ENCODE data around the gene CISD3.
"Not testable (repeated sequence)": the region's sequence is repeated elsewhere in the genome, so short reads cannot be mapped to it uniquely, and the experiment has no call there.

The CISD3 gene

DNA sequence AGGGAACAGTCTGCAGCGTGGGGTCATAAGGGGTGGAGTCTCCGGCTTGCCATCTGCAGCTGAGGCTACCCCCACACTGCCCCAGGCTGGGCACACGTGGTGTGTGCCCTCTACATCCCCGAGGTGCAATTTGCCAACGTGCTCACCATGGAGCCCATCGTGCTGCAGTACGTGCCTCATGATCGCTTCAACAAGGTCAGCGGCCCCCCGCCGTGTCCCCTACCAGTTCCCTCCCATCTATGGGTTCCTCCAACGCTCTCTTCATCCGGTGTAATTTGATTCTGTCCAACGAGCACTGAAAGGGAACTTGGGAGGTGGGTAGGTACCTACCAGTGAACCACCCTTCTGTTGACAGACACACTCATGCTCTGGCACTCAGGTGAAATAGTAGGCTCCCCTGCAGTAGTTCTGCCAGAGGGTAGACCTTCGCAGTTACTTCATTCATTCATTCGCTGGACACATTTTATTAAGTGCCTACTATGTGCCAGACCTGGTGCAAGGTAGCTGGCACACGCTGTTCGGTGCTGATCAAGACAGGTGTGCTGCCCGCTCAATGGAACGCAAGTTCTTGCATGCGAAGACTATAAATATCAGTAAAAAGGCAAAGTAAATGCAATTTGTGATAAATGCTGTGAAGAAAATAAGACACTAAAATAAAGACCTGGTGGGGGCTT lies 22.3 kb upstream of the CISD3 start:
- no peak for DNase-seq (ENCODE audit: low read depth in 1 of 2, low spot score in 1 of 2)

GRCh38 chr17:38709104-38709820 lies 20.9 kb upstream of the CISD3 start:
- no peak for DNase-seq (ENCODE audit: low read depth in 1 of 2, low spot score in 1 of 2)

DNA sequence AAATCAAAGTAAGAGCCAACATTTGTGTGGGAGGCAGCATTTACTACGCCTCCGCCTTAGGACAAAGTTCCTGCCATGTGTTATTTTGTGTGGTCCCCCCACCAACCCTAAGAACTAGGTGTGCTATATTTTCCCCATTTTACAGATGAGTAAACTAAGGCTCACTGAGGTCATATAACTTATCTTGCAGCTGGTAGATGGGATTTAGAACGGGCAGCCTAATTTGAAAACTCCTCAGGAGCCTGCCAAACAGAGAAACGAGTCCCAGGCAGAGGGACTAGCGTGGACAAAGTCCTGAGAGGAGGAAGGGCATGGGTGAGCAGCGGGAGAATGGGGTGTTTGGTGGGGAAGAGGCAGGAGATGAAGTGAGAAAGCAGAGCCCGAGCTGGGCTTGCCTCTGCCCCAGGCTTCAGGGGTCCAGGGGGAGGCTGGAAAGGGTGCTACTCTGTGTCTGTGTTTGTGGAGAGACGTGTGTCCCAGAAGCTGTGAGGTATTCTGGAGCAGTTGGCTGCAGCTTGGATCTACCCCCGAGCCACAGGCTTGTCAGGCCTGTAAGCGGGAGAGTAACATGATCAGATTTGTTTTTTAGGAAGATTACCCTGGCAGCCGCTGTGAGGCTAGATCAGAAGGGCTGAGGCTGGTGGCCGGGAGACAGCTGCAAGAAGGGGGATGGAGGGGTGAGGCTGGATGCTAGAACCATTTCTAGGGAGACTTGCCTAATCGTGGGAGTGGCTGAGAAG lies 20.1 kb upstream of the CISD3 start:
- DNase-seq (ENCODE audit: low read depth in 1 of 2, low spot score in 1 of 2): no peak

DNA sequence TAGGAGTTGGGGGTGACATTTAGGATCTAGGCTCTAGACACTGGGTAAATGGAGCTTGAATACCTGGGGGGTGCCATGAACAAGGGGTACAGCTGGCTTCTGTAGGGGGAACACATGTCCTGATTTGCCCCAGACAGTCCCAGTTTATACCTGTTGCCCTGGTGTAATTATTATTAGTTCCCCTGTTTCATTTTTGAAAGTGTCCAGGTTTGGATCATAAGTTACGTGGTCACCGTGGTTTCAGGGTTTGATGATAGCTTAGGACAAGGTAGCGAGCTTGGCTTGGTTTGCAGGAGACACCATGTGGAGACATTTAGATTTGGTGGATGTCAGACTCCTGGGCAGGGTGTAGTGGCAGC lies 19.6 kb upstream of the CISD3 start:
- no peak for DNase-seq (ENCODE audit: low read depth in 1 of 2, low spot score in 1 of 2)

GRCh38 chr17:38710985-38711384 lies 19.2 kb upstream of the CISD3 start:
- no peak for DNase-seq (ENCODE audit: low read depth in 1 of 2, low spot score in 1 of 2)

DNA sequence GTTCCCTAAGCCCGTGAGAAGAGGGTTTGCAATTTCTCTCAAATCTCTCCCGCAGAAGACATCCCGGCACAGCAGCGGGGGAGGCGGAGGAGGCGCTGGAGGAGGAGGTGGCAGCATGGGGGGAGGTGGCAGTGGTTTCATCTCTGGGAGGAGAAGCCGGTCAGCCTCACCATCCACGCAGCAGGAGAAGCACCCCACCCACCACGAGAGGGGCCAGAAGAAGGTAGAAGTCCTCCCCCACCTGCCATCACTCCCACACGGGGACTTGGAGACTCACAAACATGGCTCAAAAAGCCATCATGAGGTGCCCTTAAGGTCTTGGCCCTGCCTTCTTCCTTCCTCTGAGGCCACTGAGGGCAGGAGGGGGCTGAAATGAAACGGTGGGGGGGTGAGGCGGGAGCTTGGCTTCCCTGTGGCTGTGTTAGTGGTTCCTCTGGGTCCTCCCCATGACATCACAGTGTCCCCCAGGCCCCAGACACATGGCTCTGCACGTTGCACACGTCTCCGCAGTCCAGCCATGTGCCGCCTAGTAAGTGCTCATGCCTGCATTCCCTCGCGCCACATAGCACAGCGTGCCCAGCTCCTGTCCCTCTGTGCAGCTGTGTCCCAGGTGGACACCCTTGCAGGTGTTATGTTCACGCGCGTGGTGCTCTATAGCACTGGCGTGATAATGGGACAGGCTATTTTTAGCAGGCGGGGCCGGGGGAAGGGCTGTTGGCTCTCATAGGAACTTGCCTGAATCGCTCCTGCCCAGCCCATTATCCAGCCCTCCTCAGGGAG lies 18.2 kb upstream of the CISD3 start:
- no peak for DNase-seq (ENCODE audit: low read depth in 1 of 2, low spot score in 1 of 2)

GRCh38 chr17:38712593-38712992 lies 17.5 kb upstream of the CISD3 start:
- no peak for DNase-seq (ENCODE audit: low read depth in 1 of 2, low spot score in 1 of 2)

GRCh38 chr17:38713456-38714075 lies 16.6 kb upstream of the CISD3 start:
- no peak for DNase-seq (ENCODE audit: low read depth in 1 of 2, low spot score in 1 of 2)

DNA sequence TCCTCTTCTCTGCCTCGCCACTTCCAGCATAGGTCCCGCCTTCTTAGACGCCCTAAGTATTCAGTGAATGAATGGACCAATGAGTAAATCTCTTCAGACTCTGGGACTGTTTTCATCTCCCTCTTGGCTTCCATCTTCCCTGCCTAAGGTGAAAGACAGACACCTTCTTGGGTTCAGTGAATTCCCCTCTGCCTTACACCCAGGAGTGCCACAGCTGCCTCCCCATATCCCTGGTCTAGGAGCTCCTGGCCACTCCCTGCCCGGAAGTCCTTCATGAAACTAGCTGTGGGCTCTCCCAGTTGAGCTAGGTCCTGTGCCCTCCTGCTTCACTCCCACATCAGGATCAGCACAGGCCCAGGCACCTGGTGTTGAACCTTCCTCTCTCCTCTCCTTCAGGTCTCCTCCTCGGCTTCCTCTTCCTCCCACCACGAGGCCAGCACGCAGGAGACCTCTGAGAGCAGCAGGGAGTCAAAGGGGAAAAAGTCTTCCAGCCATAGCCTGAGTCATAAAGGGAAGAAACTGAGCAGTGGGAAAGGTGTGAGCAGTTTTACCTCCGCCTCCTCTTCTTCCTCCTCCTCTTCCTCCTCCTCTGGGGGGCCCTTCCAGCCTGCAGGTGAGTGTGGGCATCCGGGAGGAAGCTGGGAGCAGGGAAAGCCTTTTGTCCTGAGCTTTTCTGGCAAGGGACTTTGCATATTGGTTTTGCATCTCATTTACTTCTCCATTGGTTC lies 14.8 kb upstream of the CISD3 start:
- DNase-seq (ENCODE audit: low read depth in 1 of 2, low spot score in 1 of 2): no peak

- no peak for DNase-seq (ENCODE audit: low read depth in 1 of 2, low spot score in 1 of 2)
Measured at GRCh38 chr17:38716368-38717005, 13.7 kb upstream of the CISD3 start.

DNA sequence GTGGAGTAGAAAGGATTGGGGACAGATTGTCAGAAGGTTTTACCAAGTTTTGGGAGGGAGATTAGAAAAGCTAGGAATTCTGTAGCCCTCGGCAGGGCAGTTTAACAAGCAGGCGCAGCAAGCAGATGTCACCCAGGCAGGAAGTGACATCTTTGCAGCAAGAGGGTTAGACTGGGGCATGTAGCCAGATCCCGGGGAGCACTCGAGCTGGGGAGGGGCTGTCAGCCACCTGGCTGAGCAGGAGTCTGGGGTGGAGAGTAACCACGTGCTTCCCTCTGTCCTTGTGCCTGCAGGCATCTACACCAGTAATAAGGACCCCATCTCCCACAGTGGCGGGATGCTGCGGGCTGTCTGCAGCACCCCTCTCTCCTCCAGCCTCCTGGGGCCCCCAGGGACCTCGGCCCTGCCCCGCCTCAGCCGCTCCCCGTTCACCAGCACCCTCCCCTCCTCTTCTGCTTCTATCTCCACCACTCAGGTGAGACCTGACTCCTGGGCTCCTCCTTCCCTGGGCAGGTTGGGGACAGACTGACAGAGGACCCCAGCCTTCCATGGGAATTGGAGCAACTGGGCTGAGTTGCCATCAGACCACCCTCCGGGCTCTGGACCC lies 12.9 kb upstream of the CISD3 start:
- no peak for DNase-seq (ENCODE audit: low read depth in 1 of 2, low spot score in 1 of 2)

GRCh38 chr17:38719289-38719942 lies 10.7 kb upstream of the CISD3 start:
- DNase-seq (ENCODE audit: low read depth in 1 of 2, low spot score in 1 of 2): no peak

- DNase-seq (ENCODE audit: low read depth in 1 of 2, low spot score in 1 of 2): no peak
Measured at GRCh38 chr17:38719943-38720641, 10.0 kb upstream of the CISD3 start.

- DNase-seq (ENCODE audit: low read depth in 1 of 2, low spot score in 1 of 2): no peak
Measured at GRCh38 chr17:38720941-38721340, 9.2 kb upstream of the CISD3 start.

DNA sequence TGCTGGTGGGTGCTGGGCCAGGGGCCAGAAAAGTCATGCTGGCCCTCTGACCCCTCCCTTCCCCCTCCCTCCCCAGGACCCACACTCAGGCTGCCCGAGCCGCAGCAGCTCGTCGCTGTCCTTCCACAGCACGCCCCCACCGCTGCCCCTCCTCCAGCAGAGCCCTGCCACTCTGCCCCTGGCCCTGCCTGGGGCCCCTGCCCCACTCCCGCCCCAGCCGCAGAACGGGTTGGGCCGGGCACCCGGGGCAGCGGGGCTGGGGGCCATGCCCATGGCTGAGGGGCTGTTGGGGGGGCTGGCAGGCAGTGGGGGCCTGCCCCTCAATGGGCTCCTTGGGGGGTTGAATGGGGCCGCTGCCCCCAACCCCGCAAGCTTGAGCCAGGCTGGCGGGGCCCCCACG lies 8.3 kb upstream of the CISD3 start:
- DNase-seq (ENCODE audit: low read depth in 1 of 2, low spot score in 1 of 2): no peak

DNA sequence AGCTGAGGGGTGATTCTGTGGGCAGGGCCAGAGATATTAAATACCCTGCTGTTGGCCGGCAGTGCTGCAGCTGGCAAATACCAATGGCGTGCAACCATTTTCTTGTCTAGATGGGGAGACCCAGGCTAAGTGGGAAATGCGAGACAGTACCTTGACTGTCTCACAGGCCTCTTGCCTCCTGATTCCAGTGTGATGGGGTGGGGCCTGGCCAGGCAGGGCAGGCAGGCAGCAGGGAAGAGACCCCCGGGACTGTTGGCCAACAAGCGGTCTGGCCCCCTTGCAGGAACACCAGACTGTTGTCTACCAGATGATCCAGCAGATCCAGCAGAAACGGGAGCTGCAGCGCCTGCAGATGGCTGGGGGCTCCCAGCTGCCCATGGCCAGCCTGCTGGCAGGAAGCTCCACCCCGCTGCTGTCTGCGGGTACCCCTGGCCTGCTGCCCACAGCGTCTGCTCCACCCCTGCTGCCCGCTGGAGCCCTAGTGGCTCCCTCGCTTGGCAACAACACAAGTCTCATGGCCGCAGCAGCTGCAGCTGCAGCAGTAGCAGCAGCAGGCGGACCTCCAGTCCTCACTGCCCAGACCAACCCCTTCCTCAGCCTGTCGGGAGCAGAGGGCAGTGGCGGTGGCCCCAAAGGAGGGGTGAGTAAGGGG lies 5.7 kb upstream of the CISD3 start:
- DNase-seq (ENCODE audit: low read depth in 1 of 2, low spot score in 1 of 2): no peak

DNA sequence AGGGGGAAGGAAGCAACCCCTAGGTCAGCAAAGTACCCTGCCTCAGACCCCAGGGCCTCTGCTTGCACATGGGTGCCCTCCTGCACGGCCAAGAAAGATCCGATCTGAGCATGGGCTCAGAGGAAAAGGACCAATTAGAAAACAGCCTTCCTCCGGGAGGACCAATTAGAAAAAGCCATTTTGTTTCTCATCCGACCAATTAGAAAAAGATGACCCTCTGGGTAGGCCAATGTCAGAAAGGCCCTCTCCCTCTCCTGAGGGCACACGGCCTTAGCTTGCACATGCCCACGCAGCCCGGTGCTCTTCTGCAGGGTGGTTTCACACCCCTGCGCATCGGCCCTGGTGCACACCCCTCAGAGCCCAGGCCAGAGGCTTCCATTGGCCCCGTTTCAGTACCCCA lies 5.1 kb upstream of the CISD3 start:
- DNase-seq (ENCODE audit: low read depth in 1 of 2, low spot score in 1 of 2): no peak

DNA sequence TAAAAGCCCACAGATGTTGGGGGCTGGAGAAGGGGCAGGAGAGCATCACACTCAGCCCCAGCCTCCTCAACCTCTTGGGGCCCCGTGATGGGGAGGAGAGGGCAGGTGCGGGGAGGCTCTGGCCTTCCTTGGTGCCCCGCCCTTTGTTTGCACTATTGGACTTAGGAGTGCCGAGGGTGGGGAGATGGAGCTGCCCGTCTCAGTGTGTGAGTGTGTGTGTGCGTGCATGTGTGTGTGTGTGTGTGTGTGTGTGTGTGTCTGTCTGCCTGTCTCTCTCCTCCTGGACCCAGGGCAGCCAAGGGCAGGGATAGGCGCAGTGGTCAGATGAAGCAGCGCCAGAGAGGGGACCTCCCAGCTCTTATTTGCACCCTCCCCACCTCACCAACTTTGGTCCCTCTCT lies 4.0 kb upstream of the CISD3 start:
- not testable (repeated sequence) for DNase-seq (ENCODE audit: low read depth in 1 of 2, low spot score in 1 of 2)

All from activated CD4-positive, alpha-beta T cell treated with anti-CD3 and anti-CD28 coated beads, Interleukin-2, amount 50 U/mL, for 24 hours (primary cell).